Nephron (organoid): ENCODE results near the gene S100A6.

ENCODE experiments used
- H3K27ac Mint-ChIP-seq, 3 experiments: 2 replicates each; pipeline ENCODE4 v1.8.0; 2020; ENCODE audit warnings: mixed read lengths in 3 of 3, mild to moderate bottlenecking in 2 of 3, moderate library complexity in 1 of 3
- H3K27me3 Mint-ChIP-seq: 2 replicates; pipeline ENCODE4 v1.8.0; 2021; ENCODE audit warnings: low read depth, mild to moderate bottlenecking, moderate library complexity, mixed read lengths
- H3K36me3 Mint-ChIP-seq: 2 replicates; pipeline ENCODE4 v1.8.0; 2020; ENCODE audit warnings: low read depth, mixed read lengths
- H3K4me1 Mint-ChIP-seq: 2 replicates; pipeline ENCODE4 v1.8.0; 2020; ENCODE audit warnings: mixed read lengths
- H3K4me3 Mint-ChIP-seq, 3 experiments: 2 replicates each; pipeline ENCODE4 v1.8.0; 2020; ENCODE audit warnings: mild to moderate bottlenecking in 3 of 3, mixed read lengths in 3 of 3, moderate library complexity in 2 of 3
- H3K9me3 Mint-ChIP-seq: 2 replicates; pipeline ENCODE4 v1.8.0; 2020; ENCODE audit warnings: mixed read lengths
- TF ChIP-seq, protein P1 (sequence below), 3 experiments: fragments of 200-600 bp; sonication (generic); IDR thresholded peaks; one replicate each; pipeline ENCODE4 v1.5.0; 2021; ENCODE audit warnings: antibody characterized with exemption in 3 of 3; ENCODE audit not compliant: unreplicated experiment in 3 of 3

The S100A6 gene

DNA sequence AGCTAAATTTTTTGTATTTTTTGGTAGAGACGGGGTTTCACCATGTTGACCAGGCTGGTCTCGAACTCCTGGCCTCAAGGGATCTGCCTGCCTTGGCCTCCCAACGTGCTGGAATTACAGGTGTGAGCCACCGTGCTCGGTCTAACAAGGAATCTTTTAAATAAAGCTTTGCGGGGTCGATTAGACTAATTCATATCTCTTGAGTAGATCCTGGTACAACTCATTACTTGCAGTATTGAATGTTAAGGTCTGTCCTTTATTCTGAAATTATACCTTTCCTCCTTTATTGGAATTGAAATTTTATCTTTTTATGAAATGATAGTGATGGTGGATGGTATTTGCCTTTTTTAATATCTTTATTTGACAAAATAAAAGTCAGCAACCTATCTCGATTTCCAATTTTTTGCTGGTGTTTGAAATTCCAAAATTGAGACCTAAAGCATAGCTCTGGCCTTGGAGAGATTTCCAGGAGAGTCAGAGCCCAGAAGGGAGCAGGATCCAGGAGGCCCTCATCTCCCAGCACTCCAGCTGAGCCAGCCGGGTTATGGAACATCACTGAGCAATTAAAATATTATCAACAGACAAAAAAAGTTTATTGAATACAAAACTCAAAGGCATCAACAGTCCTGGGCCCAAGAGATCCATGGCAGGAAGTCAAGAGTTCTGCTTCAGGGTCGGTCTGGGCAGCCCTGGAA is 25.1 kb upstream of the S100A6 start:
- H3K27me3 Mint-ChIP-seq = no peaks in the 10 kb centered on the region
- TF ChIP-seq, protein P1, sequence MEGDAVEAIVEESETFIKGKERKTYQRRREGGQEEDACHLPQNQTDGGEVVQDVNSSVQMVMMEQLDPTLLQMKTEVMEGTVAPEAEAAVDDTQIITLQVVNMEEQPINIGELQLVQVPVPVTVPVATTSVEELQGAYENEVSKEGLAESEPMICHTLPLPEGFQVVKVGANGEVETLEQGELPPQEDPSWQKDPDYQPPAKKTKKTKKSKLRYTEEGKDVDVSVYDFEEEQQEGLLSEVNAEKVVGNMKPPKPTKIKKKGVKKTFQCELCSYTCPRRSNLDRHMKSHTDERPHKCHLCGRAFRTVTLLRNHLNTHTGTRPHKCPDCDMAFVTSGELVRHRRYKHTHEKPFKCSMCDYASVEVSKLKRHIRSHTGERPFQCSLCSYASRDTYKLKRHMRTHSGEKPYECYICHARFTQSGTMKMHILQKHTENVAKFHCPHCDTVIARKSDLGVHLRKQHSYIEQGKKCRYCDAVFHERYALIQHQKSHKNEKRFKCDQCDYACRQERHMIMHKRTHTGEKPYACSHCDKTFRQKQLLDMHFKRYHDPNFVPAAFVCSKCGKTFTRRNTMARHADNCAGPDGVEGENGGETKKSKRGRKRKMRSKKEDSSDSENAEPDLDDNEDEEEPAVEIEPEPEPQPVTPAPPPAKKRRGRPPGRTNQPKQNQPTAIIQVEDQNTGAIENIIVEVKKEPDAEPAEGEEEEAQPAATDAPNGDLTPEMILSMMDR (IDR thresholded peaks at IDR 0.05; ENCODE audit: unreplicated experiment in 3 of 3) = no peak
- peaks cover 15% of the 10 kb centered on the region for H3K4me1 Mint-ChIP-seq
- H3K4me3 Mint-ChIP-seq = no peak overlapping the region
- H3K27ac Mint-ChIP-seq = no peak overlapping the region
- H3K9me3 Mint-ChIP-seq = no peaks in the 10 kb centered on the region
- no peaks in the 10 kb centered on the region for H3K36me3 Mint-ChIP-seq

DNA sequence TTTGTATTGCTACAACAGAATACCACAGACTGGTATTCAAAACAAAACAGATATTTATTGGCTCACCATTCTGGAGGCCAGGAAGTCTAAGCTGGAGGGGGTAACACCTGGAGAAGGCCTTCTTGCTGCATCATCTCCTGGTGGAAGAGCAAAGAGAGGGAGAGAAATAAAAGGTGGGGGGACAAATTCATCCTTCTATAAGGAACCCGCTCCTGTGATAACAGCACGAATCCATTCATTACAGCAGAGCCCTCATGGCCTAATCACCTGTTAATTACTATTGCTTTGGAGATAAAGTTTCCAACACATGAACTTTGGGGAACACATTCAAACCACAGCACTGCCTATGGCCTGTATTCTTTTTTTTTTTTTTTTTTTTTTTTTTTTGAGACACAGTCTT is 24.4 kb upstream of the S100A6 start:
- Mint-ChIP-seq H3K4me1 (peaks cover 11% of the 10 kb centered on the region), H3K27ac (peak overlapping the region in 1 of 3 experiments; percentile 56), H3K4me3 (no peak overlapping the region), H3K27me3 (no peaks in the 10 kb centered on the region), H3K9me3 (no peaks in the 10 kb centered on the region), H3K36me3 (no peaks in the 10 kb centered on the region)
- TF ChIP-seq, protein P1 (IDR thresholded peaks at IDR 0.05; ENCODE audit: unreplicated experiment in 3 of 3) = no peak

- no peak overlapping the region for H3K4me3 Mint-ChIP-seq
- H3K27me3 Mint-ChIP-seq = no peaks in the 10 kb centered on the region
- H3K27ac Mint-ChIP-seq = no peak overlapping the region
- TF ChIP-seq, protein P1 (IDR thresholded peaks at IDR 0.05; ENCODE audit: unreplicated experiment in 3 of 3) = no peak
- H3K36me3 Mint-ChIP-seq = no peaks in the 10 kb centered on the region
- H3K9me3 Mint-ChIP-seq = no peaks in the 10 kb centered on the region
- H3K4me1 Mint-ChIP-seq = peaks cover 22% of the 10 kb centered on the region
These were observed 22.1 kb upstream of the S100A6 start for GRCh38 chr1:153557877-153558276.

DNA sequence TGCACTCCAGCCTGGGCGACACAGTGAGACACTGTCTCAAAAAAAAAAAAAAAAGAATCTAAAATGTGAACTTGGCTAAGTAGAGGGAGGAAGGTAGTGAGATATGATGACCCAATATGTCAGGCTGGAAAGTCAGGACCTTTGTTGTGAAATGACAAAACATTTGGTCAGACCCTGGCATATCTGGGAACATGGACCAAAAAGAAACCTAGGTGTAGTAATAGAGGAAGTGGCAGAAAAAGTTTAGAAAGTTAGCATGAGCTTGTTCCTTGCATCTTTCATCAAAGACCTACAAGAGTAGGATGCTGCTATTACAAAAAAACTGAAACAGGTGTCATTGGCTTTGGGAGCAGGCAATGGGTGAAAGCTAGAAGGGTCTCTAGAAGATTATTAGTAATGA is 20.6 kb upstream of the S100A6 start:
- TF ChIP-seq, protein P1 (IDR thresholded peaks at IDR 0.05; ENCODE audit: unreplicated experiment in 3 of 3) = no peak
- no peaks in the 10 kb centered on the region for H3K36me3 Mint-ChIP-seq
- no peaks in the 10 kb centered on the region for H3K27me3 Mint-ChIP-seq
- H3K4me3 Mint-ChIP-seq = no peak overlapping the region
- H3K27ac Mint-ChIP-seq = no peak overlapping the region
- H3K4me1 Mint-ChIP-seq = peaks cover 24% of the 10 kb centered on the region
- H3K9me3 Mint-ChIP-seq = no peaks in the 10 kb centered on the region

DNA sequence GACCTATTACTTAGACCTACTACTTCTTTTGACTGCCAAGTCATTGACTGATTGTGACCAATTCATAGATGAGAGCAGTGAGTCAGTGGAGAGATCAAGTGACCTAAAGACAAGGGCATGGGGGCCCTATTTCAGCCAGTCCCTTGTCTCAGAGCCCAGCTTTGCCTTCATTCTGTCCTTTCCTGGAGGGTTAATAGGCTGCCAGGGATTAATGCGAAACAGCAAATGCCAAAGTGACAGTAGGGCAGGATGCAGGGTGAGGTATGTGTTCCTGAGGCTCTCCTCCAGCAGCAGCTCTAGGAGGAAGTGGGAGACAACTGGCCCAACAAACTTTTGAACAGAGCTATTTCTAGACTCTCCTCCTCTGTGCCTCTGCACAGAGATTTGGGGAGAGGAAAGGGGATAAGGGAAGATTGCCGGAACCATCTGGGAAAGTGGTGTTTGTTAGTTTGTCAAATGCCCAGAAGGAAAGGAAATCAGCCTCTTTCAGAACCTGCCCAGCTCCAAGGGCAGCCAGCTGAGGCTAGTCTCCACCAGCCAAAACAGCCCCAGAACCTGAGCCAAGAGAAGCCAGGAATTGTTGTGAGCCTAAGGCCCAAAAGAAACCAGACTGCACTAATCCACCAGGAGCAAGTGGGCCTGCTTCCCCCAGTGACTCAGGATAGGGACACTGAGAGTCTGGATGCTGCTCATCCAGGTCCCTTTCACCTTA is 18.2 kb upstream of the S100A6 start:
- Mint-ChIP-seq H3K27me3 (no peaks in the 10 kb centered on the region), H3K36me3 (no peaks in the 10 kb centered on the region), H3K27ac (peak overlapping the region; percentile 65 to 81 (median 73)), H3K4me1 (peaks cover 47% of the 10 kb centered on the region), H3K4me3 (peak overlapping the region in 1 of 3 experiments; percentile 13), H3K9me3 (no peaks in the 10 kb centered on the region)
- TF ChIP-seq, protein P1 (IDR thresholded peaks at IDR 0.05; ENCODE audit: unreplicated experiment in 3 of 3) = no peak
